GM23248 (cell line): Measurements from ENCODE around the gene RAPGEF2. TPM values are rescaled to one million over a fixed set of nuclear protein-coding genes. Genes with fewer than 3 reads are reported as not detected.

Experiments
- DNase-seq: peaks from one replicate; pipeline ENCODE4 v3.0.0-alpha.2; 2015
- H2AFZ ChIP-seq: fragments of 200-600 bp; sonication (generic); 2 replicates; pipeline ENCODE4 v1.6.1; 2016; ENCODE audit warnings: antibody characterized with exemption
- H3F3A ChIP-seq: fragments of 200-600 bp; sonication (generic); 2 replicates; pipeline ENCODE4 v1.6.1; 2016; ENCODE audit warnings: mild to moderate bottlenecking, antibody characterized with exemption, mixed run types; ENCODE audit not compliant: insufficient read depth
- H3K27ac ChIP-seq: fragments of 200-600 bp; sonication (generic); 2 replicates; pipeline ENCODE4 v1.5.1; 2016; ENCODE audit warnings: mild to moderate bottlenecking
- H3K27me3 ChIP-seq: fragments of 200-600 bp; sonication (generic); replicated peaks from 2 replicates; pipeline ENCODE4 v1.6.1; 2016; ENCODE audit warnings: mild to moderate bottlenecking; ENCODE audit not compliant: insufficient read depth
- H3K36me3 ChIP-seq: fragments of 200-600 bp; sonication (generic); 2 replicates; pipeline ENCODE4 v1.6.1; 2016; ENCODE audit warnings: low read depth, mild to moderate bottlenecking
- H3K4me1 ChIP-seq: fragments of 200-600 bp; sonication (generic); 2 replicates; pipeline ENCODE4 v1.6.1; 2016; ENCODE audit warnings: mild to moderate bottlenecking; ENCODE audit not compliant: insufficient read depth
- H3K4me2 ChIP-seq: fragments of 200-600 bp; sonication (generic); one replicate; pipeline ENCODE4 v1.6.1; 2016; ENCODE audit warnings: mild to moderate bottlenecking; ENCODE audit not compliant: unreplicated experiment
- H3K4me3 ChIP-seq: fragments of 200-600 bp; sonication (generic); 2 replicates; pipeline ENCODE4 v1.5.1; 2016; ENCODE audit warnings: mild to moderate bottlenecking
- H3K79me2 ChIP-seq: fragments of 200-600 bp; sonication (generic); 2 replicates; pipeline ENCODE4 v1.6.1; 2016; ENCODE audit warnings: mild to moderate bottlenecking; ENCODE audit not compliant: insufficient read depth
- H3K9ac ChIP-seq: fragments of 200-600 bp; sonication (generic); 2 replicates; pipeline ENCODE4 v1.6.1; 2016; ENCODE audit warnings: mild to moderate bottlenecking
- H3K9me2 ChIP-seq: fragments of 200-600 bp; sonication (generic); 2 replicates; pipeline ENCODE4 v1.6.1; 2016; ENCODE audit warnings: mixed run types, mild to moderate bottlenecking, moderate library complexity; ENCODE audit not compliant: insufficient read depth
- H3K9me3 ChIP-seq: fragments of 200-600 bp; sonication (generic); one replicate; pipeline ENCODE4 v1.6.1; 2017; ENCODE audit warnings: low read depth
- H4K20me1 ChIP-seq: fragments of 200-600 bp; sonication (generic); 2 replicates; pipeline ENCODE4 v1.6.0; 2016; ENCODE audit not compliant: insufficient read depth
- EZH2 ChIP-seq: fragments of 200-600 bp; sonication (generic); IDR thresholded peaks from 2 replicates; pipeline ENCODE4 v1.6.1; 2018; ENCODE audit warnings: antibody characterized with exemption, mild to moderate bottlenecking; ENCODE audit not compliant: insufficient read depth, poor library complexity, severe bottlenecking
- EZH2phosphoT487 ChIP-seq: fragments of 200-600 bp; sonication (generic); IDR thresholded peaks from 2 replicates; pipeline ENCODE4 v1.6.1; 2018; ENCODE audit warnings: antibody characterized with exemption, moderate library complexity, mild to moderate bottlenecking, low read depth; ENCODE audit not compliant: insufficient read depth
- WGBS, 2 experiments: methylation state at CpG; one replicate each; pipeline ENCODE4 v1.1.6; 2015 to 2017; ENCODE audit warnings: low lambda C conversion rate in 2 of 2, low coverage in 1 of 2; ENCODE audit errors: missing lambda C conversion rate in 2 of 2; 5-methylcytosine and 5-hydroxymethylcytosine counted together
- in situ Hi-C: fragments of 300-500 bp; cut with MboI; formaldehyde crosslinking; loops from 2 replicates; pipeline ENCODE4 v1.15.0; 2020
- polyA plus RNA-seq: library from polyadenylated mRNA; unstranded; fragments of >200 nt; fragmentation: Nextera tagmentation; extraction: Ambion mirVana; gene quantifications from 2 replicates; pipeline ENCODE4 v1.2.1, GENCODE V29; 2016
- total RNA-seq: library from RNA; depleted of rRNA; stranded (reverse); fragments of >200 nt; shearing (Covaris generic); gene quantifications from 2 replicates; pipeline ENCODE4 v1.2.3, GENCODE V29; 2014

The RAPGEF2 gene
- total and polyA plus RNA-seq, 2 experiments from 2014 or later: 6.6 to 21.7 TPM

DNA sequence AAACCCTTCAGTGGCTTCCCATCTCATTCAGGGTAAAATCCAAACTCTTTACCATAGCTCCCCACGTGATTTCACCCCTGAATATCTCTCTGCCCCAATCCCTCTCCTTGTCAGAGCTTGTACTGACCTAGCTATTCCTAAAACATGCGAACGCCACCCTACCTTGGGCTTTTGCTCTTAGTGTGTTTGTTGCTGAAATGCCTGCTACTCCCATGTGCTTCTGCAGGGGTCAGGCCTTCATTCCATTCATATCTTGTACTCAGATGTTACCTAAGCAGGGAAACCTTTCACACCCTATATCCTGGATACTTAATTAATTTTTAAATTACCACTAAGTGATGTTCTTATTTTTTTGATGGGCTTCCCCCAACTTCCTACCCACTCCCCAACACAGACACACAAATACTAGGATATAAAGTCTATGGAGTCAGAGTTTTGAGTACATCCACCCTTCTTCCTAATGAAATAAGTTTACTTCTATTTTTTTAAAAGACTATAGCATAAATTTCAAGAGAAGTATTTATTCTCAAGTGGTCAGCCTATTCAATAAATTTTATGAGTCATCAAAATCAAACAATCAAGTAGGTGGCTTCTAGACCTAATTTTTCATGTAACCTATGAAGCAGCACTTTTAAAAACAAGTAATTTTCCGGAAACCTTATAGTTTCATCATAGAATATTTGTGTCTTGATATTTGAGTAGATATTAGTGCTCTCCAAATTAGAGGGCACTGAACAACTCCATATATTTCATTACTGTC, 189.4 kb downstream of the RAPGEF2 start:
- Histone ChIP-seq H2AFZ (no peak overlapping the region), H3K27me3 (no peaks in the 10 kb centered on the region), H3K4me1 (peaks cover 63% of the 10 kb centered on the region), H3K9me2 (no peaks in the 10 kb centered on the region), H3K9ac (no peak overlapping the region), H3K27ac (no peak overlapping the region), H4K20me1 (no peaks in the 10 kb centered on the region), H3K36me3 (no peaks in the 10 kb centered on the region), H3K79me2 (peaks cover 33% of the 10 kb centered on the region), H3K4me2 (no peak overlapping the region), H3F3A (peaks cover 14% of the 10 kb centered on the region), H3K4me3 (no peak overlapping the region), H3K9me3 (no peaks in the 10 kb centered on the region)
- WGBS, 2 experiments: 97 to 99% methylated on average over 4 of the region's 4 CpGs
- DNase-seq: no peak
- TF ChIP-seq EZH2 (no peak), EZH2phosphoT487 (no peak)
- in situ Hi-C loops: no loop called here

DNA sequence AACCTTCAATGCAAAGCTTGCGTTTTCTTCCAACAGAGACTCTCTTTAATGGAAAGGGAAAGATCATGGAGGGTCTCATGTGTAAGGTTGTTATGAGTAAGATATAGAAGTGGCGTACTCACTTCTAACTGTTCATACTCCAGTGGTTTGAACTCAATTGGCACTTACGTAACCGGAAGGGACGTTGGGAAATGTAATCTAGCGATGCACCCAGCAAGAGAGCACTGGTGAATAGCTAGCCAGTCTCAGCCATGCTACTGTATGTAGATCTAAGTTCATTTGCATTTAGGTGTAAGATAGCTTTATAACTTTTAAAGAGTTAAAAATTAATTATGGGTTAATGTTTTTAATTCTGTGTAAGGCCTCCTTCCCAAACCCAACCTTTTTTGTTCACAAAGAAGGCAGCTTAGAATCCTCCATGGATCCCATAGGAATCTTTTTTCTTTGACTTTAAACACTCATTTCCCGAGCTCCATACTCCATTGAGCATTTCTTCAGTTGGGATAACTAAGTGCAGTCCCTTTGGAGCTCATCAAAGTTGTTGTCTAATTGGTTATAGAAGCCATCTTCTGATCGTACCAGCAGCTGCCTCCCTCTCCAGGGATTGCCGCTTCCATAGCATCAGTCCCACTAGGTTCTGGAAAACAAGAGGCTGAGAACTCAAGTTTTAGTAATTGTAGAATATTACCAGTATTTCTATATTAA, 191.1 kb downstream of the RAPGEF2 start:
- DNase-seq: no peak
- in situ Hi-C loops: no loop called here
- TF ChIP-seq EZH2 (no peak), EZH2phosphoT487 (no peak)
- 98% methylated on average over 9 of the region's 9 CpGs for WGBS, 2 experiments
- no peak overlapping the region for H3K27ac ChIP-seq
- peaks cover 66% of the 10 kb centered on the region for H3K4me1 ChIP-seq
- no peaks in the 10 kb centered on the region for H3K27me3 ChIP-seq
- peaks cover 22% of the 10 kb centered on the region for H3F3A ChIP-seq
- H3K4me2 ChIP-seq: no peak overlapping the region
- no peak overlapping the region for H3K9ac ChIP-seq
- H3K36me3 ChIP-seq: no peaks in the 10 kb centered on the region
- H3K9me2 ChIP-seq: no peaks in the 10 kb centered on the region
- no peak overlapping the region for H3K4me3 ChIP-seq
- peaks cover 36% of the 10 kb centered on the region for H3K79me2 ChIP-seq
- H4K20me1 ChIP-seq: no peaks in the 10 kb centered on the region
- no peak overlapping the region for H2AFZ ChIP-seq
- H3K9me3 ChIP-seq: no peaks in the 10 kb centered on the region

GRCh38 chr4:159296061-159296460, 193.2 kb downstream of the RAPGEF2 start:
- TF ChIP-seq EZH2: no peak
- no peak for TF ChIP-seq EZH2phosphoT487
- peak; percentile 70 for DNase-seq
- Histone ChIP-seq H3K36me3 (no peaks in the 10 kb centered on the region), H3K4me3 (peak overlapping the region; percentile 38; the same call in 1 of the 2 replicates), H3K9me3 (no peaks in the 10 kb centered on the region), H2AFZ (no peak overlapping the region), H3K9me2 (no peaks in the 10 kb centered on the region), H3F3A (peaks cover 14% of the 10 kb centered on the region), H3K27ac (peak overlapping the region; percentile 33), H3K27me3 (no peaks in the 10 kb centered on the region), H3K9ac (no peak overlapping the region), H3K4me1 (peaks cover 54% of the 10 kb centered on the region), H3K4me2 (peak overlapping the region; percentile 64), H3K79me2 (peaks cover 28% of the 10 kb centered on the region), H4K20me1 (no peaks in the 10 kb centered on the region)
- in situ Hi-C loops: no loop called here

DNA sequence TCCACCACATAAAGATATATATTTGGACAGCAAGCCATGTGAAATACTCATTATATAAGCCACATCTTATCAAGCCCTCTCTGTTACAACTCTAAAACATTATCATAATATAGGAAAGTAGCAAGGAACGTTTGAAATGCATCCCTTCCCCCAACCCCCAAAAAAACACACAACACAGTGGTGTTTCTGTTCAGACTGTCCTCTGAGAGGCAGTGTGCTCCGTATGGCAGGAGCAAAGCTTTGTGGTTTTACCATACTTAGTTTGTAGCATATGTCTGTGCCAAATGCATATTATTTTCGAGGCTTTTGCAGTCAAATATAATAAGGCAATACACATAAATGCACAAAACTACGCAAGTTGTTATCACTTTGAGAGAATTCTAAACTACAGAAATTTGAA, 194.2 kb downstream of the RAPGEF2 start:
- no peaks in the 10 kb centered on the region for H3K9me3 ChIP-seq
- no peaks in the 10 kb centered on the region for H3K27me3 ChIP-seq
- H4K20me1 ChIP-seq: no peaks in the 10 kb centered on the region
- no peaks in the 10 kb centered on the region for H3K36me3 ChIP-seq
- H3K4me2 ChIP-seq: no peak overlapping the region
- H3F3A ChIP-seq: peaks cover 12% of the 10 kb centered on the region
- 78 to 79% methylated on average over 4 of the region's 4 CpGs for WGBS, 2 experiments
- in situ Hi-C loops: no loop called here
- TF ChIP-seq EZH2phosphoT487: no peak
- no peak overlapping the region for H3K9ac ChIP-seq
- no peak overlapping the region for H2AFZ ChIP-seq
- DNase-seq: no peak
- H3K79me2 ChIP-seq: peaks cover 28% of the 10 kb centered on the region
- H3K9me2 ChIP-seq: no peaks in the 10 kb centered on the region
- H3K4me1 ChIP-seq: peaks cover 49% of the 10 kb centered on the region
- no peak overlapping the region for H3K4me3 ChIP-seq
- no peak overlapping the region for H3K27ac ChIP-seq
